Right forelimb (tissue), 1 donor: ENCODE results near the gene MRPS15.

ENCODE experiments used
- DNase-seq: peaks from one replicate; pipeline ENCODE4 v3.0.0-alpha.2; 2018

Gene MRPS15

DNA sequence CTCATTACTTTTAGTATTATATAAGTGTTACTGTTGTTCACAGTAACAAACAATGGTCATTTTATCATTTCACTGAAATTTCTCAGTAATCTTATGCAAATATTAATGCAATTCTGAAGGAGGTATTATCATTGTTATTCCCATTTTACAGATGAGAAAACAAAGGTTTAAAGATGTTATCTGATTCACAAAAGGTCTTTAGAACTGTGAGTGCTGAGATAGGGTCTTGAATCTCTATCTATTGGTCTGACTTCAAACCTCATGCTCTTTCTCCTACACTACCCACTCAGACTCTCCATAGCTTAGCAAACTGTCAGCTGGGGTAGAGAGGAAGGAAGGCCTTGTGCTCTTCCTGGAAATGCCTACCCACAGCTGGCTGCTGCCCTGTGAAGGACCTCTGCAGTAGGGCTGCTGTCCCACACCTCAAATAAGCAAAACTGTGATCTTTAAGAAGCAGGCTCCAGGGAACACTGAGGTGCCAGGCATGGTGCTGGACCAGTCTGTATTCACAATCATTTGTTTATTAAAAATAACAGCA is 7.7 kb downstream of the MRPS15 start:
- no peak for DNase-seq

DNA sequence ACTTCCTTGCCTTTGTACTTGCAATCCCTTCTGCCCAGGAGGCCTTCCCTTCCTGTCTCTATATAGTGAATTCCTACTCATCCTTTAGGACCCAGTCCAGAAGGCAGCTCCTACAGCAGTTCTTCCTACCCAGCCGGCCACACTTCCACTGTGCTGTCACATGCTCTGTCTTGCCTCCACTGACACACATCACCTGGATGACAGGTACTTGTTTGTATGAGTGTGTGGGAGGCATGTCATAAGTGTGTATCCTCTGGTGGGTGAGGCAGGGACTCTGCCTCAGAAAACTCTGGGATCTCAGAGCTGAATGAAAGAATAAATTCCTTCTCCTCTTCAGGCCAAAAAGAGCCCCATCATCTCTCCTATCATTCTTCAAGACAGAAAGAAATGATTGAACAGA is 8.8 kb downstream of the MRPS15 start:
- no peak for DNase-seq

DNA sequence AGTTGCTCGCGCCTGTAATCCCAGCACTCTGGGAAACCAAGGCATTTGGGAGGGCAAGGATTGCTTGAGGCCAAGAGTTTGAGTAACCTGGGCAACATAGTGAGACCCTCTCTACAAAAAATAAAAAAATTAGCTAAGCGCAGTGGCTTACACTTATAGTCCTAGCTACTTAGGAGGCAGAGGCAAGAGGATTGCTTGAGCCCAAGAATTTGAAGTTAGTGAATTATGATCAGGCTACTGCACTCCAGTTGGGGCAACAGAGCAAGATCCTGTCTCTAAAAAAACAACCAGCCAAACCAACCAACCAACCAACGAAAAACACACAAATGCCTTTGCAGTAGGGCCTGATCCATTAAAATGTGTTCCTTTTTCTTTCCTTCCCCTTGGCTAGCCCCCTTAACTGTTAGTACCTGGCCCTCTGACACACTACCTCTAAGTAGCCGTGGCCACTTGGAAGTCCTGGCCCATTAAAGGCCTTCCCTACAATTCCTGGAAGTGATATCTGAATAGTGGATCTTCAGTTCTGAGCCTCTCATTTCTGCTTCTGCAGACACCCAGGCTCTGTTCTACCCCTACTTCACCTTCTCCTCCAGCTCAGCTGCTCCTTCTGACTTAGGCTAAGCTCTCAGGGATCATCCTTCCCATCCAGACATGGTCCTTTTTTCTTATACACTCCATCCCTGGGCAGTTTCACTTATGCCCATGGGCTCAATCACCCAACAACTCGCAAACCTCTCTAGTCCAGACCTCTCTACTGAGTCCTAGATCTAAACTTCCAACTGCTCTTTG is 10.4 kb downstream of the MRPS15 start:
- DNase-seq: no peak

DNA sequence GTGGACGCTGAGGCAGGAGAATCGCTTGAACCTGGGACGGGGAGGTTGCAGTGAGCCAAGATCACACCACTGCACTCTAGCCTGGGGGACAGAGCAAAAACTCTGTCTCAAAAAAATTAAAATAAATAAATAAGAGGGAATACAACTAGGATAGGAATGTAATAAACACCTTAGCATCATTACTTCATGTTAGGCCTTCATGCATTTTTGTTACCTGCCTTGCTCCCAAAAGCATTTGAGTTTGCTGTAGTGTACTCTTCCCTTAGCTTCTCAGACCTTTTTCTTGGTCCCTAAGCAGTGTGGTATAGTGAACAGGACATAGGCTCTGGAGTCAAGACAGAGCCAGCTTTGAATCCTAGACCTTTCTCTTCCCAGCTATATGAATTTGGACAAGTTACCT is 11.1 kb downstream of the MRPS15 start:
- DNase-seq: no peak

DNA sequence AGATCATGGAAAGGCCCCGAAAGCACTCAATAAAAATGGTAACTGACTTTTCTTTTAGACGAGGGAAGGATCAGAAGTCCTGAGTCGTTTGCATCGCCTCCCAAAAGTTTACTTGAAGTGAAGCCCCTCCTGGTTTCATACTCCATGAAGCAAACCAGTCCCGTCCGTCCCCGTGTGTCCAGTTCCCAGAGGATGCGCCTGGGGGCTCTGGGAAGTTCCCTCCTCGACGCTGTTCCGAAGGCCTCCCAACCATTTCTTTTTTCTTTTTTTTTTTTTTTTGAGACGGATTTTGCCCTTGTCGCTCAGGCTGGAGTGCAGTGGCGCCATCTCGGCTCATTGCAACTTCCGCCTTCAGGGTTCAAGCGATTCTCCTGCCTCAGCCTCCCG is 13.3 kb downstream of the MRPS15 start:
- DNase-seq: no peak

DNA sequence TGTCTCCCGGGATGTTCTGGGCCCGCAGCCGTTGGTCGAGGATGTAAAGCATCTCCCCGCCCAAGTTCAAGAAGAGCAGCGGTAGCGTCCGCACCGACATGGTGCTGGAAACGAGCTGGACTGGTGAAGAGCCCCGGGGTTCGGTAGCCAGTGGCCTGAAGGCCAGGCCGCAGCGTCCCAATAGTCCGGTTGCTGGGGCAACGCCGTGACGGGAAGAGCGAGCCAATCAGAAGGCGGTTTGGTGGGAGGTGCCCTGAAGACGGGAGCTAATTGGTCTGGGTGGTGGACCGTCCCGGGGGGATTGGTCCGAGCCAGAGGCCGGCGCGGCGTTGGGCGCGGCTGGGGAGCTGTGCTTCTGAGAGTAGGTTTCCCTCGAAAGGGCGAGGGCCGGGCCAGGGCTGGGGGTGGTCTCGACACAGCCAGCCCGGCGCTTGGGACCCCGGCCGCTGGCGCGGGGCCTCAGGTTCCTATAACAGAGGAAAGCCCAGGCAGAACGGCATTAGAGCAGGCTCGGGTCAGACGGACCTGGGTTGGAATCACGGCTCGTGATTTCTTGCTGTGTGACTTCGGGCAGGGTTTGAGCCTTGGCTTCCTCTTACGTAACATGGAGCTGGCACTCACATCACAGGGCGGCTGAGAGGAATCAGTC is 13.8 kb downstream of the MRPS15 start, which contains the start of gene OSCP1:
Gene OSCP1, minus strand, starts transcription at position 182 of the 649 bp plus-strand sequence. Its CDS starts 82 bp downstream, at position 100.
- peak; percentile 98 for DNase-seq

DNA sequence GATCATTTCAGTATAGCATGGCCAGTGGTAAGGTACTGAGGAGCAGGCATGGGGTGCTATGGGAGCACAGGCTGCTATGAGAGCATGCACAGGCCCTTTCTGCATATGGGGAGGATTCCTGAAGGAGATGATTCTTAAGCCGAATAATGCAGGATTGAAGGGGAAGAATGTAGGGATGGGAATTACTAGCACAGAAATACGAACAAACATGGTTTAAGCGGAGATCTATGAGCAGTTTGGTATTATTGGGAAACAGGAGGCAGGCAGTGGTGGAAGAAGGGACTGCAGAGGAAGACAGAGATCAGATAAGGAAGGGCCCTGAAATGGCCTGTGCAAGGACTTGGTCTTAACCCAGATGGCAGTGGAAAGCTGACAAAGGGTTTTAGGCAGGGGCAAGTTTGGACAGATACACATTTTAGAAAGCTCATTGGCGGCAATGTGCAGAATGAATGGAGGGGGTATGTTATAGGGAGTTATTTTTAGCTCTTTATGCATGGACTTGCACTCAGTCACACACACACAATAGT is 15.6 kb downstream of the MRPS15 start:
- DNase-seq: no peak

DNA sequence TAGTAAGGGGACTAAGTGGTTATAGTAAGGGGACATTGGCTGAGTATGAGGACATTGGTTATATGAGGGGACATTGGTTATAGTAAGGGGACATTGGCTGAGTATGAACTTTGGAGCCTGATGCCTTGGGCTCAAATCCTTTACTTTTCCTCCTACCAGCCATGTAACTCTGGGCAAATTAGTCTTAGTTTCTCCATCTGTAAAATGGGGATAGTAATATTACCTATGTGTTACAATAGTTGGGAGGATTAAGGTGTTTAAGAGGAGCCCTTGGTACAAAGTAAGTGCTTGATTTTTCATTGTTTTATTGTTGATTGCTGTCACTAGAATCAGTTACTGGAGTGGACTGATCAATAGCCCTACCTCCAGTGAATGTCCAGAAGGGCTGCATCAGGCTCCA is 16.7 kb downstream of the MRPS15 start:
- no peak for DNase-seq

DNA sequence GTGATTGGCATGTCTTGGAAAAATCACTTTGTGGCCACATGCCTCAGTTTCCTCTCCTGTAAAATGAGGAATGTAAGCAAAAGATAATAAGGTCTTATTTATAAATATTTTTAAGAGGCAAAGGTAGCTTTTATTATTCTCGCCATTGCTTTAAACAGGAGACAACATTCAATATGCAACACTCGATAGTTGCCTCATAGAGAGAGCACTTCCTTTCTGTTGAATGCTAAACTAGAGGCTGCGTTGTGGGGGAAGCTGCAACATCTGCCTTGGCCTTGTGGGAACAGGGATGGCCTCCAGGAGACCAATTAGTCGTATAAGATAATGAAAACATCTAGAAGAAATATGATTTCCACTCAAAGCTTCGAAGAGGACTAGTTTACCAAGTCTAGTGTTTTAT is 17.4 kb downstream of the MRPS15 start:
- DNase-seq: no peak

DNA sequence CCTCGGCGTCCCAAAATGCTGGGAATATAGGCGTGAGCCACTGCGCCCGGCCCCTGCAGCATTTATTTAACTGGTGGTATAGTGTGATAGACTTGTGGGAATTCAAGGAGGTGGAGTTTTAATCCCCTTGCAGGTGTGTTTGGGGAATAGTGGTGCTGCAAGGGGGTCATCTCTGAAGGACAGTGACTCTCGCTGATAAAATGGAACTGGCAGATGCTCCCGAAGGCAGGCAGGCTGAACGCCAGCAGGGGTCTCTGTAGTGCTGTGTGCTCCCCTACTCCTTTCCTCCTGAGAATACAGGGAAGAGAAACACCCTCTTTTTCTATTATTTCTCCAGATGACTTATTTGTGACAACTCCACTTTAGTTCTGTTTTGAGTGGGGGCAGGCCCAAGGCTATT is 17.9 kb downstream of the MRPS15 start:
- no peak for DNase-seq

DNA sequence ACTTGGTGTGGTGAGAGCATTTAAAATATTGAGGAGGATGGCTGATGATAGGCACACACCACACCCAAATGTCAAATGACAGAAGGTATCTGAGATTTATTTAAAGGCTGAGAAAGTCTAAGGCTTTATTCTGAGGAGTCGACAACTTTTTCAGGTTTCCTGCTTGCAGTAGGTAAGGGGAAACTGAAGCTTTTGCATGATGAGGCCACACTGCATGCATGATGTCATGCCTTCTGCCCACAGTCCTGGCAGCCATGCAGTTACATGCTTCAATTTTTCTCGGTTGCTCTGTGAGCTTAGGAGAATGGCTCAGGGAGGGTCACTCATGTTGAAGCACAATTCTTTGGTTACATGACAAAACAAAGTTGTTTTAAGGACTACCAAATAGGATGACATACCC is 20.9 kb downstream of the MRPS15 start:
- no peak for DNase-seq

DNA sequence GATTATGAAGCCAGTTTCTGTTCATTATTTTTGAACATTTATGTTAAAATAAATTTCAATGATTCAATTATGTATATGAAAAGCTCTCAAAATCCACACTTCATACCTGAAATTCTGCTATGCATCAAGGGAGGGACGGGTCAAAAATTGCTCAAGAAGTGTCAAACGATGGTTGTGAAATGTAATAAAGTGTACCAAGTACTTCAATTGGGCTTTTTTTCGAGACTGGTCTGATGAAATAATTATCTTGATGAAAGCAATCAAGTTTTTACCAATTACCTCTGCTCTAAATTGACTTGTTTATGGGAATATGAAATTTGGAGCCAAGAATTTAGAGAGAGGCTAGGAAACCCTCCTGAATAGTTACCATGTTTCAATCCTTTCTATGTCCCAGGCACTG is 21.8 kb downstream of the MRPS15 start:
- DNase-seq: no peak

DNA sequence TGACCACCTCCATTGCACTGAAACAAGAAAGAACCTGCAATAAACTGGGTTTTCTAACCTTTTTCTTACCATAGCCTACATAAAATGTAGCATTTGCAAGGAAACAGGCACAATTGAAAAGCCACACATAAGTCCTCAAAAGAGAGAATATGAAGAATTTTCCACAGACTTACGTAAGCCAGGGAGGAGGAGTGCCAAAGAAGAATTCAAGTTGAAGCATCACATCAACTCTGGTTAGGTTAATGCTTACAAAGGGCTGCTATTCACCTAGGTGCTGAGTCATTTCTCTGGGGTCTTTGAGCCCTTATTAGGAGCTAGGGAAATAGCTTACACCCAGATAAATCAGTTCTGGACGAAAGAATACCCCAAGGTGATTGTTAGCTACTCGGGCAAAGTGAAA is 23.5 kb downstream of the MRPS15 start:
- DNase-seq: no peak

DNA sequence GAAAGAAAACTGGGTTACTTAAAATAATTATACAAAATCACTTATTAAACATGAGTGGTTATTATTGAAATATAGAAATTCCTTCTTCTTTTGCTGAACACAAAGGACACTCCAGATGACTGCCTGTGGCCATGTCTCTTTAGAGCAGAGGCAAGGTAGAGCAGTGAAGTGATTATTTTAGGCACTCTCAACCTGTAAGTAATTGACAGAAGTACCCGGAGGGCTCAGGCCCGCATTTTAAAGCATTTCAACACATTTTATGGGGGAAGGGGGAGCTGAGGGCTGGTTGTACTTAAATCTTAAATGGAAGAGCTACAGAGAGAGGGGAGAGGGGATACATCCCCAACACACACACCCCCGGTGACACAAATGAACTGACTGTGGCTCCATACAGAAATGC is 24.1 kb downstream of the MRPS15 start:
- no peak for DNase-seq

DNA sequence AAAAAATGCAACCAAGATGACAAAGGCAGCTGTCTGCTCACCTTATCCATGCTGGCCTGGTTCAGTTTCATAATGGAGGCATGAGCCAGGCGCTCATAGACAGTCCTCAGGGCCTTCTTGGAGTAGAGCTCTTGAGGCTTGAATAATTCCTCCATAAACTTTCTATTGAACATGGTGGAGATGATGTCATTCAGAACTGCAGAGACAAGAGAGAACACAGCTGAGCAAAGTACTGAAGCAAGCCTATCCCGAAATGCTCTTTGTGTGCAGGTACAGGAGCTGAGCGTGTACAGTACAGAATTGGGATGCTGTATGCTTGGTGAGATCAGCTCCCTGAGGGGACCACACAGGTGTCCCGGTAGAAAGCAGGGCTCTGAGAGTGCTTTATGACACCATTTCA is 25.5 kb downstream of the MRPS15 start:
- no peak for DNase-seq

DNA sequence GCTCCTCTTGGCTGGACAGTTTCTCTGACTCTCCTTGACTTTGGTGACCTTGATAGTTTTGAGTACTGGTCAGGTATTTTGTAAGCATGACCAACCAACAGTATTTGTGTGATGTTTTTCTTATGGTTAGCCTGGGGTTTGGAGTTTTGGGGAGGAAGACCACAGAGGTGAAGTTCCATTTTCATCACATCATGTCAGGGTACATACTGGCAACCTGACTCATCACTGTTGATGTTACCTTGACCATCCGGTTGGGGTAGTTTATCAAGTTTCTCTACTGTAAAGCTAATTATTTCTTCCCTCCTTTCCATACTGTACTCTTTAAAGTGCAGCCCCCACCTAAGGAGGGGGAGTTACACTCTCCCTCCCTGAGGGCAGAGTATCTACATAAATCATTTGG is 27.4 kb downstream of the MRPS15 start:
- no peak for DNase-seq

DNA sequence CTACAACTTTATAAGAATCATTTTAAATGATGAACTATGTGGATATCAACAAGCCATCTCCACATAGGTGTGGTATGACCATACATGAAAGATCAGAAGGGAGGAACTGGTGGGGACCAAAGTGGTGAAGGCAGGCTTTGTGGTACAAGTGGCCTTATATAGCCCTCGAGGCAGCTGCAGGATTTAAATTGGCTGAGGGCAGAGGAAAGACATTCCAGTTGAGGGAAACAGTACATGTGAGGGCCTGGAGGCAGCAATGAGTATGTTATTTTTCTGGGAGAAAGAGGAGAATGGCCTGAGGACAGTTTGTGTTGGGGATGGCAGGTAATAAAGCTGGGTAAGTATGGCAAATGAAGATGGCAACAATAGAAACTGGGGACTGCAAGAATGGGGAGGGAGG is 31.1 kb downstream of the MRPS15 start:
- no peak for DNase-seq

DNA sequence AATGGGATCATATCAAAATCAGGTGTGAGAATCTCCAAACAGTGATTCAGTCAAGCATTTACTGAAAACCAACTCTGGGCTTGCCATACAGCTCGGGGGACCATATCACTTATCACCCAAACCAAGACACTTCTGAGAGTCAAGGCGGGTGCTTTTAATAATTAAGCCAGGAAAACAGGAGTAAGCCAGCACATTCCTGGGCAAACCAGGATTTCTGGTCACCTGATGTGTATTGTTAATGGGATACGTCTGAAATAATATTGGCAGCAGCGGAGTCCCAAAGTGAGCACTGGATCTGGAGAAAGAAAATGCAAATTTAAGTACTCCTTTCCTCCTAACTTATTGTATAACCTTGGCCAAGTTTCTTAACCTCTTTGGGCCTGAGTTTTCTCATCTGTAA is 31.6 kb downstream of the MRPS15 start:
- DNase-seq: no peak

DNA sequence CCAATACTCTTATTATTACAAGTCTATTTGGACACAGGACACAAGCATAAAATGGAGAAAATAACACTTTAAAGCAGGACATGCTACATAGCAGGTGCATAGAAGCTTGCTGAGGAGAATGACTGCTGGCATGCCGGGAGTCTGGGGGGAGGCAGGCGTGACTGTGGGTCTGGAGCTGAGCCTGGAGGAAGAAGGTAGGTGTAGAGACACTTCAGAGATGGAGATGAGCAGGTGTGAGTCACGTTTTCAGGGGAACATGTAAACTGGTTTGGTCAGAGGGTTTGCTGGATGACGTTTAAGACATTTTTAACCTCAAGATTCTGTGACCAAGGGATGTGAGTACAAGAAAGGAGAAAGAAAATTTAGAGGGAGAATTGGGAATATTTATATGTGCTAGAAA is 38.4 kb downstream of the MRPS15 start:
- DNase-seq: no peak

DNA sequence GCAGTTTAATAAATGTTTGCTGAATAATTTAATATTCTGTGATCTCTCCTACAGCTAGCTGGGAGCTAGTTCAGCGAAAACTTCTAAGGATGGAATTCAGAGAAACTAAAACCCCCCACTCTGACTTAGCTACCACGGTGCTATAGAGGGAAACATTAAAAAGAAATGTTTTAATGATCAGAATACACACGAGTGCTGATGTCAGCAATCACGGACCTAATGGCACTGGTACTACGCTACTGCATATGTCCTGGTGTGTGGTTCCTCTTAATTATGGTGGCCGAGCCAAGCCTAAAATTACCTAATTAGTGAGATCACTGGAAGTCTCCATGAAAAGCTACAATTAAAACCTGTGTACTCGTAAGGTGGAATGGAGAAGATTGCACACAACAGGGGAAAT is 42.5 kb downstream of the MRPS15 start:
- DNase-seq: no peak

DNA sequence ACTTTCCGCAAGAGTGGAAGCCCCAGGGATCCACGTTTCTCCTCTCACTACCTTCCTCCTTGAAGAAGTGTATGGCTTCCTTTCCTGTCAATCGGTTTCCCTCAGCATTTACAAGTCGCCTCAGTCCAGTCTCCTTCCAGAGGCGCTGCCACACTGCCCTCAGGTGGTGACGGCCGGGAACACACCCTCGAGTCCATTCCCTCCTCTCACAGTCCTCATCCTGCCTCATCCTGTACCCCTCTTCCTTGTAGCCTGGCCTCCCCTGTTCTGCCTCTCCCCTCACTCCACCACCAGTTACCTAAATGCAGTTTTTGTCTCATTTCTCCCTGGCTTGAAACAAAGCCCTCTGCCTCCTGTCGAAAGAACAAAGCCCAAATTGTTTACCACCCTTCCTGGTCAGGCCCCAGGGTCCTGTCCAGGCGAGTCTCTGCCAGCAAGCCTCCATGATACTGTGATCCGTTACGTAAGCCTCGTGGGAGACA is 43.3 kb downstream of the MRPS15 start:
- peak; percentile 92 for DNase-seq

DNA sequence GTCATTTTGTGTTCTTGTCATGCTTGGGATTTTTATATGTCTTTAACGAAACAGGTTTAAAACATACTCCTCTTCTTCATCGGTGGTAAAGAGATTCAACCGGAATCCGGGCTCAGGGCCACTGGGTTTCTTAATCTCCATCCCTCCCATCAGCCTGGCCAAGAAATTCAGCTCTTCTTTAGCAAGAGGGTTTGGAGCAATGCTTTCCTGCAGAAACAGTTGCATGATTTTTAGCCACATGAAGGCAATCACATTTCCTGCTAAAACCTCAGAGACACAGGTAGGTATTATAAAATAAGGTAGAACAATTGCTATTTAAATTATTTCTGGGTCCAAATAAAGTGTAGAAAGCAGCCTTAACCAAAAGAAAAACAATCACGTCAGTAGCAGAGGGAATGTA is 43.8 kb downstream of the MRPS15 start:
- DNase-seq: no peak

DNA sequence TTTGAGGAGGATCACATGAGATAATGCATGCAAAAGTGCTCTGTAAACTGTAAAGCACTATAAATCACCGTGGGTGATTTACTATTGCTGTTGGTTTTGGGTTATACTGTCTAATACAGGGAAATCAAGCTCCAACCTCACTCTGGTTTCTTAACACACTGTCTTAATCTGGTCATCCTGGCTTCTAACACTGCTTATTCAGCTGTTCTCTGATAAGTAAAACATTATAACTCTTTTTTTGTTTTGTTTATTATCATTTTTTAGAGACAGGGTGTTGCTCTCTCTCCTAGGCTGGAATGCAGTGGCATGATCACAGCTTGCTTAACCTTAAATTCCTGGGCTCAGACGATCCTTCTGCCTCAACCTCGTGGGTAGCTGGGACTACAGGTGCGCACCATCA is 44.6 kb downstream of the MRPS15 start:
- no peak for DNase-seq

DNA sequence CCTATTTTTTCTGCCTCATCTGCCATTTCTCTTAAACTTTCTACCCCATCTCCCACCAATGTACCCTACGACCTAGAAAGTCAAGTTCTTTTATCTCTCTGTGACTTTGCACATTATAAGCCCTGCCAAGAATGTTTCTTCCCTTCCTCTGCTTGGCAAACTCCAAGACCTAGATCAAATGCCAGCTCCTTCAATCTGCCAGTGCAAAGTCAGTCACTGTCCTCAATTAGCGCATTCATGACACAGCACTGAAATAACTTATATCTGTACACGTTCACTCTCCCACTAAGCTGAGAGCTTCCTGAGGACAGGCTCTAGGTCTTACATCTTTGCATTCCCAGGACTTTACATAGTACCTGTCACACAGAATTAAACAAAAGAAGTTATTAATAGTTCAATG is 45.0 kb downstream of the MRPS15 start:
- no peak for DNase-seq
